Heart left ventricle (tissue), 16 donors: ENCODE measurements around the gene LGR6. TPM values are rescaled to one million over a fixed set of nuclear protein-coding genes. Genes with fewer than 3 reads are reported as not detected.

ENCODE experiments used
- ATAC-seq, 4 donors: fragments of 200-7000 bp; cut with Tn5 transposase; one replicate each; pipeline ENCODE4 v1.9.1; 2020 to 2022; ENCODE audit warnings: moderate library complexity in 4 of 4, mild to moderate bottlenecking in 3 of 4, moderate number of reproducible peaks in 1 of 4
- DNase-seq, 5 donors: peaks; one replicate each; pipeline ENCODE4 v3.0.0-alpha.2; 2020
- H3K27ac ChIP-seq, 12 donors: fragments of 200-600 bp; sonication (generic) in 4 of 12; one replicate each; pipeline versions ENCODE4 v1.5.0 to v1.8.0; 2016 to 2022; ENCODE audit warnings: mild to moderate bottlenecking in 2 of 12
- H3K27me3 ChIP-seq, 9 donors: fragments of 200-600 bp; sonication (generic) in 2 of 9; one replicate each; pipeline versions ENCODE4 v1.5.1 to v1.8.0; 2016 to 2022; ENCODE audit warnings: mild to moderate bottlenecking in 3 of 9
- H3K36me3 ChIP-seq, 9 donors: fragments of 200-600 bp; sonication (generic) in 2 of 9; one replicate each; pipeline versions ENCODE4 v1.5.0 to v1.8.0; 2018 to 2022; ENCODE audit warnings: mild to moderate bottlenecking in 2 of 9
- H3K4me1 ChIP-seq, 12 donors: fragments of 200-600 bp; sonication (generic) in 4 of 12; one replicate each; pipeline versions ENCODE4 v1.5.0 to v1.8.0; 2016 to 2022; ENCODE audit warnings: mild to moderate bottlenecking in 3 of 12
- H3K4me3 ChIP-seq, 12 donors: fragments of 200-600 bp; sonication (generic) in 4 of 12; one replicate each; pipeline versions ENCODE4 v1.5.0 to v1.8.0; 2017 to 2022; ENCODE audit warnings: mild to moderate bottlenecking in 9 of 12, moderate library complexity in 4 of 12
- H3K9me3 ChIP-seq, 12 donors: fragments of 200-600 bp; sonication (generic) in 4 of 12; one replicate each; pipeline versions ENCODE4 v1.5.0 to v1.8.0; 2016 to 2022; ENCODE audit warnings: mild to moderate bottlenecking in 1 of 12
- POLR2A ChIP-seq, 2 donors: fragments of 450-650 bp; IDR thresholded peaks; one replicate each; pipeline ENCODE4 v1.6.1; 2017; ENCODE audit warnings: antibody characterized with exemption in 2 of 2, mild to moderate bottlenecking in 2 of 2, moderate library complexity in 2 of 2
- WGBS, 4 donors: extraction: QIAGEN DNeasy Blood & Tissue Kit in 2 of 4; methylation state at CpG; one replicate each; pipeline versions ENCODE4 v1.1.5 to v1.1.7; 2013 to 2018; 5-methylcytosine and 5-hydroxymethylcytosine counted together
- intact Hi-C, 10 donors: fragments of 100-400 bp; cut with DNase I; formaldehyde crosslinking; loops; one replicate each; pipeline versions ENCODE4 v1.11.1 to v1.14.2; 2022
- polyA plus RNA-seq, 2 donors: library from polyadenylated mRNA; stranded (reverse); fragments of 200-250 nt; gene quantifications; one replicate each; pipeline ENCODE4 v1.2.3, GENCODE V29; 2013
- total RNA-seq, 9 donors: library from RNA; depleted of rRNA in 2 of 9; stranded (reverse); fragments of >200 nt in 2 of 9; fragmentation: NEBNext Ultra II Directional in 3 of 9; extraction: Animal tissue kit (Norgen Biotek cat#: 25700) in 3 of 9; gene quantifications; one replicate each; pipeline versions ENCODE4 v1.1.0 to v1.2.4, GENCODE V29; 2016 to 2023
- TF ChIP-seq, protein P1 (sequence below), 12 donors: fragments of 200-600 bp; sonication (generic) in 4 of 12; IDR thresholded peaks; one replicate each; pipeline versions ENCODE4 v1.5.0 to v1.8.0; 2018 to 2022; ENCODE audit warnings: antibody characterized with exemption in 12 of 12, mild to moderate bottlenecking in 5 of 12
- donor health status: ischemic (EF 13 %, LVEDD 7.1; RV severe dilation, severe dysfunction).
- donor health status: healthy with polysubstance abuse.
- donor health status: DM: no; HTN: yes; CAD: no.
- donor health status: DM: no; HTN: no; CAD: no.
- donor health status: ischemic (EF 25% LVEDD 6.9; RV normal size, moderate dysfunction).
- donor health status: ischemic (EF 25% LVEDD 5.7; RV mildly dilated, moderate dysfunction).
- donor health status: healthy.
- donor health status: DM: yes; HTN: yes; CAD: no.
- donor health status: ischemic (EF 35%, LVEDD 5.7; RV mildly dilated, moderate dysfunction).
- donor health status: nonischemic (EF 11% LVEDD 7.7; RV severe dilation, severe dysfunction).
- donor health status: DM: yes; HTN: yes; CAD: no.
- donor health status: PGD.
- donor health status: ischemic (EF 29% LVEDD 5.4; RV normal size, mild dysfunction).
- donor health status: nonischemic (EF 23%, LVEDD 6.1; RV moderate dilation, normal function).

LGR6 gene
- total and polyA plus RNA-seq, 11 donors: 0.29 to 3.5 (median 1.7) TPM

GRCh38 chr1:202274611-202275010 is 81.0 kb downstream of the LGR6 start:
- Histone ChIP-seq H3K27ac (no peak overlapping the region), H3K4me3 (no peak overlapping the region), H3K4me1 (peaks cover 0 to 6% (median 0%) of the 10 kb centered on the region in 12 donors), H3K27me3 (peaks cover 0 to 7% (median 0%) of the 10 kb centered on the region in 9 donors), H3K9me3 (no peaks in the 10 kb centered on the region), H3K36me3 (no peaks in the 10 kb centered on the region)
- TF ChIP-seq POLR2A (IDR thresholded peaks at IDR 0.05): no peak
- TF ChIP-seq, protein P1, sequence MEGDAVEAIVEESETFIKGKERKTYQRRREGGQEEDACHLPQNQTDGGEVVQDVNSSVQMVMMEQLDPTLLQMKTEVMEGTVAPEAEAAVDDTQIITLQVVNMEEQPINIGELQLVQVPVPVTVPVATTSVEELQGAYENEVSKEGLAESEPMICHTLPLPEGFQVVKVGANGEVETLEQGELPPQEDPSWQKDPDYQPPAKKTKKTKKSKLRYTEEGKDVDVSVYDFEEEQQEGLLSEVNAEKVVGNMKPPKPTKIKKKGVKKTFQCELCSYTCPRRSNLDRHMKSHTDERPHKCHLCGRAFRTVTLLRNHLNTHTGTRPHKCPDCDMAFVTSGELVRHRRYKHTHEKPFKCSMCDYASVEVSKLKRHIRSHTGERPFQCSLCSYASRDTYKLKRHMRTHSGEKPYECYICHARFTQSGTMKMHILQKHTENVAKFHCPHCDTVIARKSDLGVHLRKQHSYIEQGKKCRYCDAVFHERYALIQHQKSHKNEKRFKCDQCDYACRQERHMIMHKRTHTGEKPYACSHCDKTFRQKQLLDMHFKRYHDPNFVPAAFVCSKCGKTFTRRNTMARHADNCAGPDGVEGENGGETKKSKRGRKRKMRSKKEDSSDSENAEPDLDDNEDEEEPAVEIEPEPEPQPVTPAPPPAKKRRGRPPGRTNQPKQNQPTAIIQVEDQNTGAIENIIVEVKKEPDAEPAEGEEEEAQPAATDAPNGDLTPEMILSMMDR (IDR thresholded peaks at IDR 0.05): peak in 10 of 12 donors; percentile 22 to 55 (median 36)
- WGBS, 4 donors: 46 to 64% (median 54%) methylated on average over 1 of the region's 1 CpG
- DNase-seq: peak in 3 of 5 donors; percentile 36 to 49 (median 42)
- ATAC-seq: peak in 3 of 4 donors; percentile 24 to 64 (median 48)
- intact Hi-C loops: loop anchor here in 5 of 10 donors (1.0 to 5.0 kb wide), 4 partner anchors 38 to 43 kb away; no protein-coding TSS in a partner anchor

GRCh38 chr1:202275061-202275770 is 81.6 kb downstream of the LGR6 start:
- 90 to 100% (median 96%) methylated on average over 3 of the region's 3 CpGs for WGBS, 4 donors
- TF ChIP-seq, protein P1 (IDR thresholded peaks at IDR 0.05): no peak
- no peak for TF ChIP-seq POLR2A (IDR thresholded peaks at IDR 0.05)
- H3K4me3 ChIP-seq: no peak overlapping the region
- intact Hi-C loops: loop anchor here in 3 of 10 donors (2.0 to 5.0 kb wide), 2 partner anchors 37 to 40 kb away; no protein-coding TSS in a partner anchor
- DNase-seq: no peak
- H3K27ac ChIP-seq: no peak overlapping the region
- no peak for ATAC-seq
- no peaks in the 10 kb centered on the region for H3K36me3 ChIP-seq
- peaks cover 0 to 7% (median 0%) of the 10 kb centered on the region in 9 donors for H3K27me3 ChIP-seq
- no peaks in the 10 kb centered on the region for H3K9me3 ChIP-seq
- H3K4me1 ChIP-seq: peaks cover 0 to 6% (median 0%) of the 10 kb centered on the region in 12 donors

- H3K36me3 ChIP-seq: no peaks in the 10 kb centered on the region
- no peak overlapping the region for H3K4me3 ChIP-seq
- intact Hi-C loops: loop anchor here in 2 of 10 donors (2.0 to 5.0 kb wide), 2 partner anchors 36 to 39 kb away; no protein-coding TSS in a partner anchor
- DNase-seq (peak in 1 of 5 donors; percentile 3), ATAC-seq (no peak)
- TF ChIP-seq POLR2A (IDR thresholded peaks at IDR 0.05): no peak
- TF ChIP-seq, protein P1 (IDR thresholded peaks at IDR 0.05): no peak
- WGBS, 4 donors: 83 to 89% (median 88%) methylated on average over 6 to 11 of the region's 11 CpGs
- H3K9me3 ChIP-seq: no peaks in the 10 kb centered on the region
- H3K4me1 ChIP-seq: peaks cover 0 to 4% (median 0%) of the 10 kb centered on the region in 12 donors
- no peak overlapping the region for H3K27ac ChIP-seq
- peaks cover 0 to 3% (median 0%) of the 10 kb centered on the region in 9 donors for H3K27me3 ChIP-seq
Measured at GRCh38 chr1:202276081-202276715, 82.6 kb downstream of the LGR6 start.

GRCh38 chr1:202276920-202277319 is 83.3 kb downstream of the LGR6 start:
- TF ChIP-seq POLR2A (IDR thresholded peaks at IDR 0.05): no peak
- TF ChIP-seq, protein P1 (IDR thresholded peaks at IDR 0.05): no peak
- intact Hi-C loops: loop anchor here in 2 of 10 donors (2.0 to 5.0 kb wide), 2 partner anchors 35 to 38 kb away; no protein-coding TSS in a partner anchor
- no peaks in the 10 kb centered on the region for H3K9me3 ChIP-seq
- H3K27ac ChIP-seq: no peak overlapping the region
- H3K27me3 ChIP-seq: no peaks in the 10 kb centered on the region
- no peak for ATAC-seq
- H3K4me1 ChIP-seq: peaks cover 0 to 4% (median 0%) of the 10 kb centered on the region in 12 donors
- H3K36me3 ChIP-seq: no peaks in the 10 kb centered on the region
- 93 to 97% (median 95%) methylated on average over 3 of the region's 3 CpGs for WGBS, 4 donors
- H3K4me3 ChIP-seq: no peak overlapping the region
- no peak for DNase-seq
